ENCODE measurements around the gene ISM2. TPM values are rescaled to one million over a fixed set of nuclear protein-coding genes. Genes with fewer than 3 reads are reported as not detected.

ISM2 gene
- total and polyA plus RNA-seq, 2 experiments from 2014 or later, result 0.69 to 1.3 TPM

GRCh38 chr14:77458249-77458950, 40.2 kb downstream of the ISM2 start (continued):
- TF ChIP-seq ZNF462 (CRISPR knock-in tag; IDR thresholded peaks at IDR 0.05) (no peak), STAT1 (IDR thresholded peaks at IDR 0.05; ENCODE audit: unreplicated experiment) (no peak), POLR2AphosphoS5 (IDR thresholded peaks at IDR 0.05; ENCODE audit: low read depth) (no peak), ZNF331 (CRISPR knock-in tag; IDR thresholded peaks at IDR 0.05; ENCODE audit: low read depth) (no peak), ZNF114 (CRISPR knock-in tag; IDR thresholded peaks at IDR 0.05) (no peak), EZH2phosphoT487 (IDR thresholded peaks at IDR 0.05; ENCODE audit: unreplicated experiment) (no peak)

GRCh38 chr14:77457522-77458248, 40.9 kb downstream of the ISM2 start, which contains the start of the genes AHSA1 and VIPAS39:
Gene AHSA1, plus strand, starts transcription at chr14:77458093. Its CDS starts 97 bp downstream, at chr14:77458190.
Gene VIPAS39, minus strand, starts transcription at chr14:77457601. Its CDS starts 3,499 bp downstream, at chr14:77454102.
- H3K4me1 Mint-ChIP-seq, result peaks cover 18% of the 10 kb centered on the region
- TF ChIP-seq CTCF (conservative IDR thresholded peaks at IDR 0.05; ENCODE audit: low read depth in 2 of 2) (no peak), EZH2 (IDR thresholded peaks at IDR 0.05; ENCODE audit: low read depth, unreplicated experiment) (no peak)

More at GRCh38 chr14:77457522-77458248, 40.9 kb downstream of the ISM2 start, which contains the start of the genes AHSA1 and VIPAS39:
- H3K4me3 Mint-ChIP-seq, result peak within 1 kb of the TSS; percentile 99
- no peaks in the 10 kb centered on the region; the same call in 2 of the 3 replicates for H3K9me3 Mint-ChIP-seq
- Histone ChIP-seq H3K4me3 (peak within 1 kb of the TSS; percentile 80), H4K20me1 (replicated peaks; ENCODE audit: insufficient read depth) (peaks cover 24% of the 10 kb centered on the region), H3K4me1 (ENCODE audit: insufficient read depth) (peaks cover 5% of the 10 kb centered on the region), H3K27me3 (ENCODE audit: insufficient read depth) (no peaks in the 10 kb centered on the region), H3K9me2 (ENCODE audit: insufficient read depth) (no peaks in the 10 kb centered on the region), H3K79me2 (replicated peaks; ENCODE audit: insufficient read depth) (peaks cover 49% of the 10 kb centered on the region), H3K27ac (ENCODE audit: low read depth) (peak within 1 kb of the TSS; percentile 91), H3K4me2 (peak within 1 kb of the TSS; percentile 90), H3F3A (replicated peaks; ENCODE audit: low read depth) (no peaks in the 10 kb centered on the region), H3K36me3 (ENCODE audit: insufficient read depth) (peaks cover 32% of the 10 kb centered on the region), H2AFZ (peak within 1 kb of the TSS; percentile 90)
- DNase-seq (ENCODE audit: low spot score) (peak; percentile 100), ATAC-seq (peak; percentile 92)
- H3K27ac Mint-ChIP-seq, result peak within 1 kb of the TSS; percentile 100
- peaks cover 38% of the 10 kb centered on the region for H3K36me3 Mint-ChIP-seq (ENCODE audit: low read depth)
- H3K27me3 Mint-ChIP-seq (ENCODE audit: insufficient read depth, low read depth, poor library complexity), result peaks cover 12% of the 10 kb centered on the region

All from GM23338 (cell line).